Right lobe of liver (tissue), 6 donors: Measurements from ENCODE around the gene FBLIM1. TPM values are rescaled to one million over a fixed set of nuclear protein-coding genes. Genes with fewer than 3 reads are reported as not detected.

Experiments used
- ATAC-seq, 4 donors: fragments of 200-7000 bp; cut with Tn5 transposase; one replicate each; pipeline ENCODE4 v1.9.1; 2020; ENCODE audit warnings: mild to moderate bottlenecking in 4 of 4, moderate library complexity in 4 of 4
- DNase-seq, 3 donors: peaks; one replicate each; pipeline ENCODE4 v3.0.0-alpha.2; 2020
- H3K27ac ChIP-seq, 3 donors: fragments of 200-600 bp; one replicate each; pipeline ENCODE4 v1.8.0; 2022
- H3K27me3 ChIP-seq, 2 donors: fragments of 200-600 bp; one replicate each; pipeline ENCODE4 v1.8.0; 2022
- H3K36me3 ChIP-seq, 4 donors: fragments of 200-600 bp; sonication (generic) in 1 of 4; one replicate each; pipeline versions ENCODE4 v1.5.1 to v1.8.0; 2017 to 2022; ENCODE audit warnings: control low read depth in 1 of 4
- H3K4me1 ChIP-seq, 4 donors: fragments of 200-600 bp; sonication (generic) in 1 of 4; one replicate each; pipeline versions ENCODE4 v1.5.1 to v1.8.0; 2017 to 2022; ENCODE audit warnings: control low read depth in 1 of 4
- H3K4me3 ChIP-seq, 3 donors: fragments of 200-600 bp; one replicate each; pipeline ENCODE4 v1.8.0; 2022
- H3K9me3 ChIP-seq, 4 donors: fragments of 200-600 bp; sonication (generic) in 1 of 4; one replicate each; pipeline versions ENCODE4 v1.5.1 to v1.8.0; 2017 to 2022; ENCODE audit warnings: control low read depth in 1 of 4
- POLR2A ChIP-seq: fragments of 450-650 bp; IDR thresholded peaks from one replicate; pipeline ENCODE4 v1.6.1; 2017; ENCODE audit warnings: antibody characterized with exemption, mild to moderate bottlenecking
- WGBS: methylation state at CpG from one replicate; pipeline ENCODE4 v1.1.6; 2018; ENCODE audit warnings: low coverage, low lambda C conversion rate; ENCODE audit not compliant: insufficient coverage; ENCODE audit errors: missing lambda C conversion rate; 5-methylcytosine and 5-hydroxymethylcytosine counted together
- intact Hi-C, 2 donors: fragments of 100-400 bp; cut with DNase I; formaldehyde crosslinking; loops; one replicate each; pipeline versions ENCODE4 v1.11.2 to v1.14.1; 2022
- total RNA-seq, 6 experiments: library from RNA; depleted of rRNA in 2 of 6; stranded (reverse); fragments of >200 nt in 2 of 6; fragmentation: NEBNext Ultra II Directional in 3 of 6; extraction: Animal tissue kit (Norgen Biotek cat#: 25700) in 3 of 6; gene quantifications; one replicate each; pipeline versions ENCODE4 v1.1.0 to v1.2.4, GENCODE V29; 2016 to 2023
- TF ChIP-seq, protein P1 (sequence below), 4 donors: fragments of 200-600 bp in 3 of 4; fragments of 450-650 bp in 1 of 4; IDR thresholded peaks; one replicate each; pipeline versions ENCODE4 v1.5.1 to v1.8.0; 2016 to 2022; ENCODE audit warnings: antibody characterized with exemption in 4 of 4, mild to moderate bottlenecking in 2 of 4
- donor health status: DM: no; HTN: yes; CAD: no.
- donor health status: DM: no; HTN: no; CAD: no.
- donor health status: DM: no; HTN: no; CAD: no.
- donor health status: DM: no; HTN: yes; CAD: no.
- donor health status: DM: no; HTN: yes; CAD: no.

The FBLIM1 gene
- total RNA-seq, 6 experiments from 2014 or later = 4.0 to 13.1 (median 6.0) TPM

DNA sequence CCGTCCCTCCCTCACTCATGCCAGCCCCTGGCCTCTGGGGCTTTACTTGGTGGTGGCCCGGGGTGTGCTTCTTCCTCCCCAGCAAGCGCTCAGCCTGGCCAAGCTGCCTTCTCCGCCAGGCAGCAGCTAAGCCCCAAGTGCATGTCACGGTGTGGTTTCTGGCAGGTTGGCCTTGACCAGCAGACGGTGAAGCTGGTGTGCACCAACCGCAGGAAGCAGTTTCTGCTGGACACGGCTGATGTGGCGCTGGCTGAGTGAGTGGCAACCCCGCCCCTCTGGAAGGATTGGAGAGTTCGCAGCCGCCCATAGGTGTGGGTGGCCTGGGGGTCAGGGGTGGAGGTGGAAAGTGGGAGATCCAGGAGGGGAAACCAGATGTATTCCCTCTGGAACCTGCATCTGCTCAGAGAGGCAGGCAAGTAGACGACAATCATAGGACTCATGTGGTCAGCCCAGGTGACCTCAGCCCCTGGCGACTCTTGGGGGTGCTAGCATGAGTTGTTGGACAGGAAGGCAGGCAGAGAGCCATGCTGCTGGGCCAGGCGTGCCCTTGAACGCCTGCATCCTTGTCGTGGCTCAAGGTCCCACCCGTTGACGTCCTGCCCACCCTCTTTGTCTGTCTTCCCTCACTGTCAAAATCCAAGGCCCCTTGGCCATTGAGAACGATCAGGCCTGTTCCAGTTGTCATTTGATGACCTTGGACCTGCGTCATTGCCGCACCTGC, 29.5 kb upstream of the FBLIM1 start:
- no peak for DNase-seq
- intact Hi-C loops = no loop called here
- H3K27ac ChIP-seq = no peak overlapping the region

DNA sequence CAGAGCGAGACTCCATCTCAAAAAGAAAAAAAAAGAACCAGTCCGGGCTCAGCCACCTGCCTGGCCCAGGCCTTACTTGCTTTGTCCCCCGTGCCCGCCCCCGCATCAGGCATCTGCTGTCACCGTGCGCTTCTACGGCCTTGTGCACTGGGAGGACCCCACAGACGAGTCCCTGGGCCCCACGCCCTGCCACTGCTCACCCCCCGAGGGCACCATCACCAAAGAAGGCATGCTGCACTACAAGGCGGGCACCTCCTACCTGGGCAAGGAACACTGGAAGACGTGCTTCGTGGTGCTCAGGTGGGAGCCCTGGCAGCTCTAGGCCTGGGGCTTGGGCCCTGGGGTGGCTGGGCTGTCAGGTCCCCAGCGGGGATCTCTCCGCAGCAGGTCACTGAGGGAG, 28.2 kb upstream of the FBLIM1 start:
- TF ChIP-seq POLR2A = no peak
- TF ChIP-seq, protein P1, sequence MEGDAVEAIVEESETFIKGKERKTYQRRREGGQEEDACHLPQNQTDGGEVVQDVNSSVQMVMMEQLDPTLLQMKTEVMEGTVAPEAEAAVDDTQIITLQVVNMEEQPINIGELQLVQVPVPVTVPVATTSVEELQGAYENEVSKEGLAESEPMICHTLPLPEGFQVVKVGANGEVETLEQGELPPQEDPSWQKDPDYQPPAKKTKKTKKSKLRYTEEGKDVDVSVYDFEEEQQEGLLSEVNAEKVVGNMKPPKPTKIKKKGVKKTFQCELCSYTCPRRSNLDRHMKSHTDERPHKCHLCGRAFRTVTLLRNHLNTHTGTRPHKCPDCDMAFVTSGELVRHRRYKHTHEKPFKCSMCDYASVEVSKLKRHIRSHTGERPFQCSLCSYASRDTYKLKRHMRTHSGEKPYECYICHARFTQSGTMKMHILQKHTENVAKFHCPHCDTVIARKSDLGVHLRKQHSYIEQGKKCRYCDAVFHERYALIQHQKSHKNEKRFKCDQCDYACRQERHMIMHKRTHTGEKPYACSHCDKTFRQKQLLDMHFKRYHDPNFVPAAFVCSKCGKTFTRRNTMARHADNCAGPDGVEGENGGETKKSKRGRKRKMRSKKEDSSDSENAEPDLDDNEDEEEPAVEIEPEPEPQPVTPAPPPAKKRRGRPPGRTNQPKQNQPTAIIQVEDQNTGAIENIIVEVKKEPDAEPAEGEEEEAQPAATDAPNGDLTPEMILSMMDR (IDR thresholded peaks at IDR 0.05) = no peak
- Histone ChIP-seq H3K36me3 (peaks cover 3 to 81% (median 18%) of the 10 kb centered on the region in 4 donors), H3K9me3 (no peaks in the 10 kb centered on the region), H3K27me3 (no peaks in the 10 kb centered on the region), H3K27ac (no peak overlapping the region), H3K4me3 (no peak overlapping the region), H3K4me1 (peaks cover 0 to 11% (median 5%) of the 10 kb centered on the region in 4 donors)
- WGBS = 96% methylated on average over 8 of the region's 16 CpGs
- DNase-seq (no peak), ATAC-seq (no peak)
- intact Hi-C loops = loop anchor here (10.0 kb wide), 1 partner anchor 136 kb away; no protein-coding TSS in a partner anchor

More for the DNA sequence above, 29.5 kb upstream of the FBLIM1 start:
- Histone ChIP-seq H3K36me3 (peaks cover 3 to 83% (median 18%) of the 10 kb centered on the region in 4 donors), H3K4me3 (no peak overlapping the region), H3K9me3 (no peaks in the 10 kb centered on the region), H3K4me1 (no peaks in the 10 kb centered on the region), H3K27me3 (no peaks in the 10 kb centered on the region)
- ATAC-seq = no peak
- 97% methylated on average over 3 of the region's 22 CpGs for WGBS
- TF ChIP-seq, protein P1 (IDR thresholded peaks at IDR 0.05) = no peak
- no peak for TF ChIP-seq POLR2A

DNA sequence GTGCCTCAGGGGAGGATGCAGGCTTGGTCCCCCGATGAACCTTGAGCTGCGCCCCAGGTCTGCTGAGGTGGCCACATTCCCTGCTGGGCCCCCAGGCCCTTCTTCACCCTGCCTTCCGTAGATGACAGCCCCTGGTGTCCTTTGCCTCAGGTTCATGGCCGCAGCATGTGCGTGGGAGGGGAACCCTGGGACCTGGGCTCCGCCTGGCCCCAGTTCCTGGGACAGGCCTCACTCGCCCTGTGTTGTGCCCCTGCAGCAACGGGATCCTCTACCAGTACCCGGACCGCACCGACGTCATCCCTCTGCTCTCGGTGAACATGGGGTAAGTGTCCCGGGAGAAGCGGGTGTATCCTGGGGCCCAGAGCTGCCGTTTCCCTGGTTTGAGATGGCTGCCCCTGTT, 27.7 kb upstream of the FBLIM1 start:
- H3K36me3 ChIP-seq = peaks cover 3 to 76% (median 18%) of the 10 kb centered on the region in 4 donors
- DNase-seq = no peak

DNA sequence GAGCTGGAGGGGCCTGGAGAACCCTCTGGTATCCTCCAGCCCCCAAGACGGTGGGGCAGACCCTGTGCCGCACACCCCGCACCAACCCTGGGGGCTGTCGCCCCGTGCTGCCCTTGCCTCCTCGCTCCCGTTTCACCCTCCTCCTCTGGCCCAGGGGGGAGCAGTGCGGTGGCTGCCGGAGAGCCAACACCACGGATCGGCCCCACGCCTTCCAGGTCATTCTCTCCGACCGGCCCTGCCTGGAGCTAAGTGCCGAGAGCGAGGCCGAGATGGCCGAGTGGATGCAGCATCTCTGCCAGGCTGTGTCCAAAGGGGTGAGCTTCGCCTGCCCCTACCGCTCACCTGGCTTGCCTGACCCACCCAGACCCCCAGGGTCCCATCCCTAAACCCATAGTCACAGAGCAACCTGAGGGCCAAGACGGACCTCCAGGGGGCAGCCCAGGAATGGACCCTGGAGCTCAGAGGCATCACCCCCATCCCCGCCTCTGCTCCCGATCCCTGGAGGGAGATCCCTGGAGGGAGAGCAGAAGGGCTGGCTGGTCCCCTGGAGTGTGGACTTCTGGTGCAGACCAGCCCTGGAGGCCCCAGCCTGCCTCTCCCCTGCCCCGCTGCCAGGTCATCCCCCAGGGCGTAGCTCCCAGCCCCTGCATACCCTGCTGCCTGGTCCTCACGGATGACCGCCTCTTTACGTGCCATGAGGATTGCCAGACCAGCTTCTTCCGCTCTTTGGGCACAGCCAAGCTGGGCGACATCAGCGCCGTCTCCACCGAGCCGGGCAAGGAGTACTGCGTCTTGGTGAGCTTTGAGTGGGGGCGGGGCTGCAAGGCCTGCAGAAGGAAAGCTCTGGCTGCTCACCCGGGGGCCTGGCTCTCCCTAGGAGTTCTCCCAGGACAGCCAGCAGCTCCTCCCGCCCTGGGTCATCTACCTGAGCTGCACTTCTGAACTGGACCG, 26.6 kb upstream of the FBLIM1 start:
- H3K9me3 ChIP-seq = no peaks in the 10 kb centered on the region
- H3K36me3 ChIP-seq = peaks cover 3 to 66% (median 17%) of the 10 kb centered on the region in 4 donors
- TF ChIP-seq, protein P1 (IDR thresholded peaks at IDR 0.05) = no peak
- no peak for TF ChIP-seq POLR2A

More for the DNA sequence above, 27.7 kb upstream of the FBLIM1 start:
- H3K4me3 ChIP-seq = no peak overlapping the region
- H3K9me3 ChIP-seq = no peaks in the 10 kb centered on the region
- intact Hi-C loops = loop anchor here (10.0 kb wide), 1 partner anchor 136 kb away; no protein-coding TSS in a partner anchor
- TF ChIP-seq POLR2A = no peak
- TF ChIP-seq, protein P1 (IDR thresholded peaks at IDR 0.05) = no peak
- H3K27ac ChIP-seq = no peak overlapping the region
- whole genome bisulfite sequencing = no CpG with 5 or more reads among the region's 16 CpGs
- no peaks in the 10 kb centered on the region for H3K27me3 ChIP-seq
- H3K4me1 ChIP-seq = peaks cover 0 to 16% (median 7%) of the 10 kb centered on the region in 4 donors
- no peak for ATAC-seq

More for the DNA sequence above, 26.6 kb upstream of the FBLIM1 start:
- DNase-seq = no peak
- H3K4me3 ChIP-seq = no peak overlapping the region
- no peak overlapping the region for H3K27ac ChIP-seq
- ATAC-seq = no peak
- 90% methylated on average over 2 of the region's 39 CpGs for WGBS
- peaks cover 0 to 23% (median 10%) of the 10 kb centered on the region in 4 donors for H3K4me1 ChIP-seq
- H3K27me3 ChIP-seq = no peaks in the 10 kb centered on the region
- intact Hi-C loops = loop anchor here (10.0 kb wide), 1 partner anchor 137 kb away; no protein-coding TSS in a partner anchor
